ENCODE measurements around the gene FRMD4A. TPM values are rescaled to one million over a fixed set of nuclear protein-coding genes. Genes with fewer than 3 reads are reported as not detected.

The FRMD4A gene
- total and polyA plus RNA-seq, 10 of the 15 experiments (the other 5 are each of a cell fraction or from before 2014, with no cell fraction given), result 17.8 to 75.2 (median 39.1) TPM

DNA sequence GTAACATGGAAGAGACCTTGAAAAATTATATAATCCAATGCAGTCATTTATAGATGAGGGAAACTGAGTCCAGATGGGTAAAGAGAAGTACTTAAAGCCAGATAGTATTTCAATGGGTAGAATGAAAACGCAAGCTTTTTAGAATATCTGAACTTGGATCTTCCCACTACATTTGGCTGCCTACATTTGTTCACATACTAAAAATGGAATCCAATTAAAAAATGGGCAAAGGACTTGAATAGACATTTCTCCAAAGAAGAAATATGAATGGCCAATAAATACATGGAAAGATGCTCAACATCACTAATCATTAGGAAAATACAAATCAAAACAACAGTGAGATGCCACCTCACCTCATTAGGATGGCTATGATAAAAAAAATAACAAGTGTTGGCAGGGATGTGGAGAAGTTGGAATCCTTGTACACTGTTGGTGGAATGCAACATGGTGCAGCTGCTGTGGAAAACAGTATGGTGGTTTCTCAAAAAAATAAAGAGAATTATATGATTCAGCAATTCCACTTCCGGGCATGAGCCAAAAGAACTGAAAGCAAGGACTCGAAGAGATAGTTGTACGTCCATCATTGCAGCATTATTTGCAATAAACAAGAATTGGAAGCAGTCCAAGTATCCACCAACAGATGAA lies 188.0 kb downstream of the FRMD4A start:
- POLR2A ChIA-PET, result no interaction called here
- H4K20me1 ChIP-seq (ENCODE audit: control insufficient read depth, insufficient read depth), result no peaks in the 10 kb centered on the region
- H3K79me2 ChIP-seq (ENCODE audit: control insufficient read depth, insufficient read depth, low read length), result no peaks in the 10 kb centered on the region
- H3K4me1 ChIP-seq (ENCODE audit: control insufficient read depth, insufficient read depth, low read length), result no peaks in the 10 kb centered on the region
- in situ Hi-C loops (cut with MboI), result no loop called here
- DNase-seq (ENCODE audit: low read depth, low spot score), result no peak
- BruUV-seq (replicated peaks), result no TSS peak
- intact Hi-C loops (cut with micrococcal nuclease; ENCODE audit: unreplicated experiment), result no loop called here
- no peaks in the 10 kb centered on the region for H3K36me3 ChIP-seq (ENCODE audit: control insufficient read depth in 2 of 2, insufficient read depth in 2 of 2, low read length in 1 of 2)
- H3K4me2 ChIP-seq (ENCODE audit: control insufficient read depth, insufficient read depth), result no peak overlapping the region
- no peaks in the 10 kb centered on the region; a peak in 2 of 4 replicates for H3K27me3 ChIP-seq (replicated peaks in 1 of 2; ENCODE audit: control insufficient read depth in 2 of 2, insufficient read depth in 2 of 2, low read length in 1 of 2)
- RAD21 ChIA-PET (ENCODE audit: unreplicated experiment), result no interaction called here
- FAIRE-seq, result no peak
- no peaks in the 10 kb centered on the region for H3K9me3 ChIP-seq (replicated peaks; ENCODE audit: control insufficient read depth, insufficient read depth, low read length)
- no peak overlapping the region for H2AFZ ChIP-seq (ENCODE audit: control insufficient read depth, low read depth, low read length)
- no peak overlapping the region for H3K4me3 ChIP-seq
- 39% methylated on average over 4 of the region's 4 CpGs for WGBS (ENCODE audit: insufficient coverage, insufficient replicate concordance, low lambda C conversion rate, missing lambda C conversion rate)
- SMC1A ChIA-PET (ENCODE audit: uncharacterized antibody, unreplicated experiment), result no interaction called here
- no peak for ATAC-seq
- CTCF ChIA-PET, result interaction anchor here (0.9 kb wide), 1 partner anchor 9 kb away, joined by 3 read pairs; no protein-coding TSS in a partner anchor
- no peak for TF ChIP-seq SREBF1 (IDR thresholded peaks at IDR 0.05; ENCODE audit: low read length)
- TF ChIP-seq NR2C1 (IDR thresholded peaks at IDR 0.05), result no peak
- TF ChIP-seq RELA (IDR thresholded peaks at IDR 0.05; ENCODE audit: borderline replicate concordance, partially characterized antibody), result no peak
- TF ChIP-seq, protein P1, sequence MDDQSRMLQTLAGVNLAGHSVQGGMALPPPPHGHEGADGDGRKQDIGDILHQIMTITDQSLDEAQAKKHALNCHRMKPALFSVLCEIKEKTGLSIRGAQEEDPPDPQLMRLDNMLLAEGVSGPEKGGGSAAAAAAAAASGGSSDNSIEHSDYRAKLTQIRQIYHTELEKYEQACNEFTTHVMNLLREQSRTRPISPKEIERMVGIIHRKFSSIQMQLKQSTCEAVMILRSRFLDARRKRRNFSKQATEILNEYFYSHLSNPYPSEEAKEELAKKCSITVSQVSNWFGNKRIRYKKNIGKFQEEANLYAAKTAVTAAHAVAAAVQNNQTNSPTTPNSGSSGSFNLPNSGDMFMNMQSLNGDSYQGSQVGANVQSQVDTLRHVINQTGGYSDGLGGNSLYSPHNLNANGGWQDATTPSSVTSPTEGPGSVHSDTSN (IDR thresholded peaks at IDR 0.05; ENCODE audit: insufficient replicate concordance, low read depth, low read length), result no peak
- TF ChIP-seq EED (IDR thresholded peaks at IDR 0.05; ENCODE audit: low read depth), result no peak
- TF ChIP-seq TCF3 (IDR thresholded peaks at IDR 0.05; ENCODE audit: borderline replicate concordance, insufficient read depth, low read depth, low read length), result no peak
- no peak for TF ChIP-seq MYC (IDR thresholded peaks at IDR 0.05; ENCODE audit: insufficient read depth, insufficient read length, insufficient replicate concordance, low read length, severe bottlenecking)
- TF ChIP-seq SRF (IDR thresholded peaks at IDR 0.05; ENCODE audit: low read depth in 2 of 2, low read length in 2 of 2), result no peak
- TF ChIP-seq KDM1A (IDR thresholded peaks at IDR 0.05; ENCODE audit: borderline replicate concordance), result no peak
- TF ChIP-seq MEF2B (IDR thresholded peaks at IDR 0.05; ENCODE audit: partially characterized antibody, poor library complexity, severe bottlenecking), result no peak
- TF ChIP-seq STAT3 (IDR thresholded peaks at IDR 0.05; ENCODE audit: low read depth, low read length), result no peak
- no peak for TF ChIP-seq RB1 (IDR thresholded peaks at IDR 0.05; ENCODE audit: borderline replicate concordance)
- TF ChIP-seq CREB1 (IDR thresholded peaks at IDR 0.05; ENCODE audit: low read depth), result no peak
- TF ChIP-seq, protein P2, sequence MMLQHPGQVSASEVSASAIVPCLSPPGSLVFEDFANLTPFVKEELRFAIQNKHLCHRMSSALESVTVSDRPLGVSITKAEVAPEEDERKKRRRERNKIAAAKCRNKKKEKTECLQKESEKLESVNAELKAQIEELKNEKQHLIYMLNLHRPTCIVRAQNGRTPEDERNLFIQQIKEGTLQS (IDR thresholded peaks at IDR 0.05; ENCODE audit: borderline replicate concordance, extremely low read depth, low read depth, low read length), result no peak
- TF ChIP-seq ETV6 (conservative IDR thresholded peaks at IDR 0.05 in 1 of 2, IDR thresholded peaks at IDR 0.05 in 1 of 2; ENCODE audit: borderline replicate concordance in 1 of 2, low read depth in 1 of 2), result no peak
- TF ChIP-seq KAT2A (conservative IDR thresholded peaks at IDR 0.05; ENCODE audit: control insufficient read depth, low read depth, low read length), result no peak
- TF ChIP-seq CEBPZ (IDR thresholded peaks at IDR 0.05; ENCODE audit: low read depth, low read length), result no peak
- TF ChIP-seq STAT1 (conservative IDR thresholded peaks at IDR 0.05), result no peak
- TF ChIP-seq YBX1 (IDR thresholded peaks at IDR 0.05), result no peak
- no peak for TF ChIP-seq LARP7 (IDR thresholded peaks at IDR 0.05)
- no peak overlapping the region for H3K9ac ChIP-seq (ENCODE audit: control insufficient read depth, insufficient read depth, low read length)
- no peak overlapping the region for H3K27ac ChIP-seq (ENCODE audit: control insufficient read depth, insufficient read depth)

Data from GM12878 (cell line).